Measurements from ENCODE around the gene FKBP6.

DNA sequence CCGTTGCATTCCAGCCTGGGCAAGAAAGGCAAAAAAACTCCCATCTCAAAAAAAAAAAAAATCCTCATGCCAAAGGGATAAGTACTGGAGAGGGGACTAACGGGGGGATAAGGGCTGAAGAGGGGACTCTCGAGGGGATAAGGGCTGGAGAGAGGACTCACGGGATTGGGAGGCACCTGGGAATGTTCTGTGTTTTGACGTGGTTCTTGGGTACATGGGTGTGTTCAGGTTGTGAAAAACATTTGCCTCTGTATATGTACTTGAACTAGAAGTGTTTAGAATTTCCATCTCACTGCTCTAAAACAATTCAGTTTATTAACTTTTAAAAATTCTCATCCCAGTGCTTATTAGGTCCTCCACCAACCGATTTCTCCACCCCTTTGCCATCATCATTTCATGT lies 4.5 kb downstream of the FKBP6 start:
- TF ChIP-seq POLR2AphosphoS5 (IDR thresholded peaks at IDR 0.05; ENCODE audit: low read depth, low read length): no peak
- no peak for TF ChIP-seq TAF1 (IDR thresholded peaks at IDR 0.05; ENCODE audit: low read depth, low read length)
- no peak for TF ChIP-seq POLR2A (IDR thresholded peaks at IDR 0.05; ENCODE audit: low read depth, low read length)
- no peak for TF ChIP-seq SPI1 (IDR thresholded peaks at IDR 0.05; ENCODE audit: low read depth, low read length)
- TF ChIP-seq PAX5 (IDR thresholded peaks at IDR 0.05; ENCODE audit: insufficient read depth, low read length, severe bottlenecking): no peak
- TF ChIP-seq POU2F2 (IDR thresholded peaks at IDR 0.05; ENCODE audit: low read depth, low read length): no peak

All from GM12891 (cell line).